GM21381 (cell line): Measurements from ENCODE around the gene PGAM1.
A peak's percentile ranks its signal among the peaks of the same experiment; 100 is the strongest.
"Not testable (repeated sequence)": the region's sequence is repeated elsewhere in the genome, so short reads cannot be mapped to it uniquely, and the experiment has no call there.

Experiments used
- ATAC-seq: cut with Tn5 transposase; IDR thresholded peaks from one replicate; pipeline ENCODE4 v1.9.1; 2021; ENCODE audit warnings: mild to moderate bottlenecking, moderate library complexity; ENCODE audit not compliant: unreplicated experiment

The PGAM1 gene

DNA sequence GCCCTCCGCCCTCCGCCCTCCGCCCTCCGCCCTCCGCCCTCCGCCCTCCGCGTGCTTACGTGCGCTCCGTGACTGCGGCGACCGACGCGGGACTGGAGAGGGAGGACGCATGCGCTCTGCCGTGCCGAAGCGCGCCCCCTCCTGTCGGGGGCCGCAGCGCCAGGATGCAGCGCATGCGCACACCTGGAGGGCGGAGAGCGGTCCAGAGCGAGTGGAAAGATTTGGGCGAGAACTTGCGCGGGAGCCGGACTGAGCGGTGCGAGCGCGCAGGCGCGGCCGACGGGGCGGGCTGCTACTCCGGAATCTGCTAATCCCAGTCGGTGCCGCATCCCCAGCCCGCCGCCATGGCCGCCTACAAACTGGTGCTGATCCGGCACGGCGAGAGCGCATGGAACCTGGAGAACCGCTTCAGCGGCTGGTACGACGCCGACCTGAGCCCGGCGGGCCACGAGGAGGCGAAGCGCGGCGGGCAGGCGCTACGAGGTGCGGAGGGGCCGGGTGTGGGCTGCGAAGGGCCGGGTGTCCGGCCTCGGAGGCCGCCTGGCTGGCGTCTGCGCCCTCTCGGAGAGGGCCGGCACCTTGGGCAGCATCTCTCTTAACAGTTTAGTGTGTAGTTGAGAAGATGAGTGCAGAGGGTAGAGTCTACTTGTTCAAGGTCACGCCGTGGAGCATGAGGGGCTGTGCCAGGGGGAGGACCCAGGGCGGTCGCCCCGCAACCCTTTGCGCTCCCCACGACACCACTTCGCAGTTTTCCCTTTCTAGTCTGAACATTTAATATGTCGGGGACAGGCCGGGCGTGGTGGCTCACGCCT lies at the start of gene PGAM1:
Gene PGAM1, plus strand, starts transcription at position 228 of the 812 bp plus-strand sequence. Its CDS starts 117 bp downstream, at position 345.
- peak; percentile 88 for ATAC-seq

DNA sequence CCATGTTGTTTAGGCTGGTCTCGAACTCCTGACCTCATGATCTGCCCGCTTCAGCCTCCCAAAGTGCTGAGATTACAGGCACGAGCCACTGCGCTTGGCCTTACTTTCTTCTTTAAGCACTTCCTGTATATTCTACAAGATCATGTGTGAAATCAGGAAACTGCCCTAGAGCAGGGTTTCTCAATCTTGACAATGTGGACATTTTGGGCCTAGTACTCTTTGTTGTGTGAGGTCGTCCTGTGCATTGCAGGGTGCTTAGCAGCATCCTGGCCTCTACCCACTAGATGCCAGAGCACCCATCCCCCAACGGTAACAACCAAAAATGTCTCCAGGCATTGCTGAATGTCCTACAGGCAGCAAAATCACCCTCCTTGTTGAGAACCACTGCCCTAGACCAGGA lies 49.6 kb upstream of the PGAM1 start:
- ATAC-seq: no peak

- no peak for ATAC-seq
Measured at GRCh38 chr10:97378933-97379921, 46.8 kb upstream of the PGAM1 start.

GRCh38 chr10:97380516-97380915 lies 45.5 kb upstream of the PGAM1 start:
- ATAC-seq: no peak

GRCh38 chr10:97381626-97382025 lies 44.4 kb upstream of the PGAM1 start:
- no peak for ATAC-seq

DNA sequence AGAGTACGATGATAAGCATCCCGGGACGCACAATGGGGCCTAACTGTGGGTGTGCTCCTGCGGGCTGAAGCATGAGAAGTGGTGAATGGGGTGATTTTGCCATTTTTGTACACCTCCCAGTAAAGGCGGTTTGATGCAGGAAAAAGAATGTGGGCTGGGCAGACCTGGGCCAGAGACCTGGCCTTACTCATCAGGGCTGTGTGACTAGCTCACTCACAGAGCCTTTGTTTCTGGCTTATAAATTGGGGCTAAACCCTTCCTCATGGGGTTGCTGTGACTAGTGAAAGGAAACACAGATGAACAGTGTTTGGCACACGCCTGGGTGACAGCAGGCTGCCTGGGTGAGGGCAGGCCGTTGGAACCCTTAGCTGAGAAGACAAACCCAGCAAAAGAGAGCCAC lies 42.8 kb upstream of the PGAM1 start:
- no peak for ATAC-seq

- ATAC-seq: no peak
Measured at GRCh38 chr10:97384156-97384555, 41.8 kb upstream of the PGAM1 start.

GRCh38 chr10:97384641-97385040 lies 41.4 kb upstream of the PGAM1 start:
- ATAC-seq: no peak

DNA sequence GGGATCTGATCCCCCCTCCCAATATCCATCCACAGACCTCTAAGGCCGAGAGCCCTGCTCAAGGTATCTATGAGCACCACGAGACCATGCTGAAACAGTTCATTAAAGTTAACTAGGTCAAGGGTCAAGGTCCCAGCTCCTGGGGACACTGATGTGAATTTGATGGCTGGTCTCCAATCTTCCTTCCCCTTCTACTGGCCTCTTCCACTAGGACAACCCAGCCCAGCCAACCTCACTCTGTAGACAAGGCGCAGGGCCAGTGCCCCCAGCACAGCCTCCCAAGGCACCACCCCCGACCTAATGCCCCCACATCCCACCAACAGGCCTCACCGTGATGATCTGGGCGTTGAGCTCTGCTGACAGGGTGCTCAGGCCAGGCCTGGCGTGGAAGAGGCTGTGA lies 40.4 kb upstream of the PGAM1 start:
- no peak for ATAC-seq

DNA sequence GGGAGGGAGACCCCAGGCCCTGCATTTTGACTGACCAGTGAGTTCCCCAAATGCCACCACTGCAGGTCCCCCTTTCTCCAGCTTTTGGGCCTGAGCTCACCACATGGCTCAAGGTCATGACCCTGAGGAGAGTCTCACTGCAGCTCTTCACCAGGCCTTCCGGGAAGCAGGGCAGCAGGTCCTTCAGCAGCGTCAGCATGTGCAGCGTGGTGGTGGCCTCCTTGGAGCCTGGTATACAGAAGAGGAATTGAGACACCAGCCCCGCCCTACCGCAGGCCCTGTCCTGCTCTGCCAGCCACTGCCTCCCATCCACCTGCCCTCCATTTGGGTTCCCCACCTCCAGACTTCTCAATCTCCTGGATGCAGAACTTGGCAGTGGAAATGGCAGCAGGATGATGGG lies 37.8 kb upstream of the PGAM1 start:
- no peak for ATAC-seq

- no peak for ATAC-seq
Measured at GRCh38 chr10:97390091-97390490, 35.9 kb upstream of the PGAM1 start.

GRCh38 chr10:97393034-97393573 lies 32.9 kb upstream of the PGAM1 start:
- no peak for ATAC-seq

- ATAC-seq: no peak
Measured at GRCh38 chr10:97396056-97396455, 29.9 kb upstream of the PGAM1 start.

DNA sequence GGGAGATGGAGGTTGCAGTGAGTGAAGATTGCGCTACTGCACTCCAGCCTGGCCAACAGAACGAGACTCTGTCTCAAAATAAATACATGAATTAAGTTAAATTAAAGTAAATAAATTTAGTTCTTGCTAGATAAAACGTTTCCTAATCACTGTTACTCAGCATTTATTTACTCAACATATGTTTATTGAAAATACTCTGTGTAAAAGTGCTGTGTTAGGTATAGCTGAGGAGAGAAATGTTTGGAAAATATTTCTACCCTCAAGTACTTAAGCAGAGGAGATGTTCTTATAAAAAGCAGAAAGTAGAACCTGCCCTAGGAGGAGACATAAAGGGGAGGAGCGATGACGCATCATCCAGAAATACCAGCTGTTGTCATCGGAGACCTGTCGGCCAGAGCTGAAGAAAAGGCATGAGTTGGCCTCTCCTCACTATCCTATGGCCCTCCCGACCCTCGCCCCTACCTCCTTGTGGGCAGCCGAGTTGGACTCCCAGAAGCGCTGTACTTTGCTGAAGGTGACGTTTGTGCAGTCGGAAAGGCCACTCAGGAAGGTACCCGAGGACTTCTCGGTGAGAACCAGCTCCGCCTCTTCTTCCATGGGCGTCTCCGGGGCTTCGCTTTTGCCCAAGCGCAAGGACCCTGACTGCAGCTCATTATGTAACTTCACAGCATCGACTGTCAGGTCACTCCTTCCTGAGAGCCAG lies 26.0 kb upstream of the PGAM1 start:
- no peak for ATAC-seq

DNA sequence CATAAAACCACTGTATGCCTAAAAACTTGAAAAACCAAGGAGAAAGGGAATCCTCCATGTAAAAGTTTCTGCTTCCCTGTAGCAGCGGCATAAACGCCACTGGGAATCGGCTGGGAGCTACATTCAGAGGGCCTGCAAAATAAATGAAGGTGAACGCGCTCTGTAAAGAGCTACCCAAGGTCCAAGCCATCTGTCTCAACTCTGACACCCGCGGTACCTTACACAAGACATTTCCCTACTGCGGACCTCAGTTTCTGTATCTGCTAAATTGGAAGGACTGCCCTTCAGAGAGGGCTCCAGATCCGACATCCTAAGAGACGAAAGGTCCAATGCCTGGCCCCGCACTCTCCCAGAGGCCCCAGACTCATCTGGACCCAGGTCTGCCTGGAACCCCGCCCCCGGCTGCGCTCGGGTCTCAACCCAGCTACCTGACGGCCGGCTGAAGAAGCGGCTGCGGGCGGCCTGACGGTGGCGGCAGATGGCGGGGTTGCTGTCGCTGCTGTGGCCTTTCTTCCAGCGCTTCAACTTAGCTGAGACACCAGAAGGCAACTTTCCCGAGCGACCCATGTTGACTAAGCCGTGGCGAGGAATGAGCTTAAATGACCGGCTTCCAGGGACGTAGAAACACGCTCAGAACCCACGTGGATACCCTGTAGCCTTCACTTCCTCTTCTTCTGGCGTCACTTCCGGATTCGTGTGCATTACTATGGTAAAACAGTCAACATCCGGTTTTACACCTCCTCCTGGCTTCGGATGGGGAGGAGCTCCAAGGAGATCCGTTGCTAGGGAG lies 25.1 kb upstream of the PGAM1 start, which contains the start of gene RRP12:
Gene RRP12, minus strand, starts transcription at position 676 of the 790 bp plus-strand sequence. Its CDS starts 109 bp downstream, at position 567.
- peak; percentile 99 for ATAC-seq

- no peak for ATAC-seq
Measured at GRCh38 chr10:97401455-97401919, 24.5 kb upstream of the PGAM1 start.

GRCh38 chr10:97404044-97404443 lies 21.9 kb upstream of the PGAM1 start:
- no peak for ATAC-seq

DNA sequence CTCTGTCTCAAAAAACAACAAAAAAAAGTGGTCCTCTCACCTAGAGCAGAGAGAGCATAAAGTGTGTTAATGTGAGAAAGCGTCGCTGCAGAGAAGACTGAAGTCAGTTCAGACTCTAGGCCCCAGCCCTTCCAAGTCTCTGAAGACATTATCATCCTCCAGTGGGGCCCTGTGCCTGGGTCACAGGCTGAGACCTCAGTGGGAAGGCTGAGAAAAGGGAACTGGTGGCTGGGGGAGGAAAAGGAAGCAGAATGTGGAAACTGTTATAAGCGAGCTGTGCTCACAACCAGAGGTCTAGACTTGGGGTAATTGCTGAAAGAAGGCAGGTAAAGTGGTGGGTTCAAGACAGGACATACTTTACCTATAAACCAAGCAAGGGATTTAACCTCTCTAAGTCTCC lies 19.9 kb upstream of the PGAM1 start:
- no peak for ATAC-seq

DNA sequence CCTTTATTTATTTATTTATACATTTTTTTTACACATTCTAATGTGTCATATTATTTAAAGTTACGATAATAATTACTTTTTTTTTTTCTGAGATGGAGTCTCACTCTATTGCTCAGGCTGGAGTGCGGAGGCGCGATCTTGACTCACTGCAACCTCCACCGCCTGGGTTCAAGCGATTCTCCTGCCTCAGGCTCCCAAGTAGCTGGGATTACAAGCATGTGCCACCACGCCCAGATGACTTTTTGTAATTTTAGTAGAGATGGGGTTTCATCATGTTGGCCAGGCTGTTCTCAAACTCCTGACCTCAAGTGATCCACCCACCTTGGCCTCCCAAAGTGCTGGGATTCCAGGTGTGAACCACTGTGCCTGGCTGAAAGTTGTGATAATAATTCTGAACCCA lies 19.5 kb upstream of the PGAM1 start:
- ATAC-seq: not testable (repeated sequence)
